NCI-H1417 treated with DMSO at 0.1 percent for 48 hours (cell line): ENCODE results near the gene ENTREP1.
"Not testable (repeated sequence)": the region's sequence is repeated elsewhere in the genome, so short reads cannot be mapped to it uniquely, and the experiment has no call there.

Source experiments
- DNase-seq: peaks from one replicate; lab custom pipeline; 2025; lab: John Stamatoyannopoulos, UW

Gene ENTREP1, protein sequence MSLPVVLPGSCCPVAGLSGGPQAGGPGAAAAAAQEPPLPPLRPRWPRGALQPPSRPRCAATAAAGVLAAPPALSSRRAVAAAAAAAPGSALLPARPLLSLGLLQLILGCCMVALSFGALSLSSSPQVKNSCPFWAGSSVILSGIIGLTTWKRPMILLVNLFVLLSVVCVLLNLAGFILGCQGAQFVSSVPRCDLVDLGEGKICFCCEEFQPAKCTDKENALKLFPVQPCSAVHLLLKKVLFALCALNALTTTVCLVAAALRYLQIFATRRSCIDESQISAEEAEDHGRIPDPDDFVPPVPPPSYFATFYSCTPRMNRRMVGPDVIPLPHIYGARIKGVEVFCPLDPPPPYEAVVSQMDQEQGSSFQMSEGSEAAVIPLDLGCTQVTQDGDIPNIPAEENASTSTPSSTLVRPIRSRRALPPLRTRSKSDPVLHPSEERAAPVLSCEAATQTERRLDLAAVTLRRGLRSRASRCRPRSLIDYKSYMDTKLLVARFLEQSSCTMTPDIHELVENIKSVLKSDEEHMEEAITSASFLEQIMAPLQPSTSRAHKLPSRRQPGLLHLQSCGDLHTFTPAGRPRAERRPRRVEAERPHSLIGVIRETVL

GRCh38 chr9:69324549-69325401 is at the start of gene ENTREP1:
Gene ENTREP1, plus strand, starts transcription at chr9:69325215. Its CDS starts 95 bp downstream, at chr9:69325310.
- peak; percentile 27 for DNase-seq

DNA sequence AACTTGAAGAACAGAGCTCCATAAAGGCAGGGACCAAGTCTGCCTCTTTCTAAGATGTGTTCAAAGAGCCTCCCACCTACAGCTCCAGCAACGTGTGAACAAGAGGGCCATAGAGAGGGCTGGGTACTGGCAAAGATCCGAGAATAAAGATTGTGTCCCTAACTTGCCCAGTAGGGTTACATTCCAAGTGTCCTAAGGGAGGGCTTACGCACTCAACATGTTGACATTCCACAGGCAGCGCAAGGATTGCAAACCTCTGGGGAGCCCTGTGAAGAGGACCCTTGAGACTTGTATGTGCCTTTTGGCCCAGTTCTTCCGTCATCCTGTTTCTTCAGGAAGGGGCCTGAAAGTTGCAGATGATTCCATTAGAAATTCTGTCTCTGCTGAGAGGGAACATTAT is 48.2 kb upstream of the ENTREP1 start:
- no peak for DNase-seq

DNA sequence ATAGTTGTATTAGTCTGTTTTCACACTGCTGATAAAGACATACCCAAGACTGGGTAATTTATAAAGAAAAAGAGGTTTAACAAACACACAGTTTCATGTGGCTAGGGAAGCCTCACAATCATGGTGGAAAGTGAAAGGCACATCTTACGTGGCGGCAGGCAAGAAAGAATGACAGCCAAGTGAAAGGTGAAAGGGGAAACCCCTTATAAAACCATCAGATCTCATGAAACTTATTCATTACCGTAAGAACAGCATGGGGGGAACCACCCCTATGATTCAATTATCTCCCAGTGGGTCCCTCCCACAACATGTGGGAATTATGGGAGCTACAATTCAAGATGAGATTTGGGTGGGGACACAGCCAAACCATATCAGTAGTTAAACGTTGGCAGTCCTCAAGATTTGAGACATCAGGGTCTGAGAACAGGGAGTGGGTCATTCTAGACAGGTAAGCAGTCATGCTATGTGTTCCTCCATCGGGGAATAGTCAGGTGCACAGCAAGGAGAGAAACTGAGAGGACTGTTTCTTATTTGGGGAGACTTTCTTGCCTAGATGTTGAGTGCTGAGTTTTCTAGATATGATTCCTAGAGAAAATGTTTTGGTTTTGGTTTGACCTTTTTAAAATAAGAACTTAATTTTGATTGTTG is 45.8 kb upstream of the ENTREP1 start:
- DNase-seq = no peak

GRCh38 chr9:69279733-69280132 is 45.3 kb upstream of the ENTREP1 start:
- no peak for DNase-seq

DNA sequence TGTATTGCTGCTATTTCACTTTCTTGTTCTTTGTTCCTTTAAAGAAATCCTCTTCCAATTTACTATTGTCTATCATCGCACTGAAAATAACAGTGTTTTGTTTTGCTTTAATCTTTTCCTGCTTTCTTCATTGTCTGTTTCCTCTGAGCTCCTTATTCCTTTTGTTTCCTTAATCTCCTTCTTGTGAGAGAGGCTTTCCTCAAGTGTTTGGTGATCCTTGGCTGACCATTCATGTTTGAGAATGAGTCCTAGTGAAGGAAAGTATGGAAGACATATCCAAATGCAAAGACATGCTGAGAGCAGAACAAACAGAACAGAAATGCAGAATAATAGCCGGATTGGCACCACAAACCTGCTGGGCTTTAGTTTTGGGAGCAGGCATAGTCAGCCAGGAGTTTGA is 42.0 kb upstream of the ENTREP1 start:
- DNase-seq = no peak

DNA sequence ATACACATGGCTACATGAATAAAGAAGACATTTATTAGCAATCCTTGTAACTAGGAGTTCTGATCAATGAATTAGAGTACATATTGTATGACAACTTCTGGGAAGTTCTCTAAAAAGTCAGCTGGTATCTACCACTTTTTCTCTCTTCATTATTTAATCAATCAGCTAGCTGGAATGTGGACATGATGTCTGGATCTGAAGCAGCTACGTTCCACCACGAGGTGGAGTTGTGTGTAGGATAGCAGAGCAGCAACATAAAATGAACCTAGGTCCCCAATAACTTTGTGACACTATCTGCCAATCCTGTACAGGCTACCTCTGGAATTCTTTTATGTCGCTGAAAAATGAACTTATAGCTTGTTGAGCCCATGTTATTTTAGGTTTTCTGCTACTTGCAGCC is 32.9 kb upstream of the ENTREP1 start:
- DNase-seq = no peak

DNA sequence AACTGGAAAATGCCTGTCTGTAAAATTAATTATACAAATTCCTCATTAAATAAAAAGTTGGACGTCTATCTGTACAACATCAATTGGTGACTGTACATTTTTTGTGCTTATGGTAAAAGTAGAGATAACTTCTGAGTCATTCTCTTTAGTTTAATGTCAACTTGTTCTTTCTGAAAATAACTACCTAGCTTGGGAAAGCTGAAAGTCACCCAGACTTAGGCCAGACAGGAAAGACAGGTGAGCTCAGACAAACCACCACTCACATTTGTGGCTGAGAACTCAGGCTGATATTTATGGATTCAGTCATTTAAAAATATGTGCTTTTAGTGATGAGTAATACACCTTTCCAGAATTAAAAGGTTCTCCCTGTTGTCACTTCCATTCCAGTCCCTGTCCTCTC is 31.9 kb upstream of the ENTREP1 start:
- no peak for DNase-seq

DNA sequence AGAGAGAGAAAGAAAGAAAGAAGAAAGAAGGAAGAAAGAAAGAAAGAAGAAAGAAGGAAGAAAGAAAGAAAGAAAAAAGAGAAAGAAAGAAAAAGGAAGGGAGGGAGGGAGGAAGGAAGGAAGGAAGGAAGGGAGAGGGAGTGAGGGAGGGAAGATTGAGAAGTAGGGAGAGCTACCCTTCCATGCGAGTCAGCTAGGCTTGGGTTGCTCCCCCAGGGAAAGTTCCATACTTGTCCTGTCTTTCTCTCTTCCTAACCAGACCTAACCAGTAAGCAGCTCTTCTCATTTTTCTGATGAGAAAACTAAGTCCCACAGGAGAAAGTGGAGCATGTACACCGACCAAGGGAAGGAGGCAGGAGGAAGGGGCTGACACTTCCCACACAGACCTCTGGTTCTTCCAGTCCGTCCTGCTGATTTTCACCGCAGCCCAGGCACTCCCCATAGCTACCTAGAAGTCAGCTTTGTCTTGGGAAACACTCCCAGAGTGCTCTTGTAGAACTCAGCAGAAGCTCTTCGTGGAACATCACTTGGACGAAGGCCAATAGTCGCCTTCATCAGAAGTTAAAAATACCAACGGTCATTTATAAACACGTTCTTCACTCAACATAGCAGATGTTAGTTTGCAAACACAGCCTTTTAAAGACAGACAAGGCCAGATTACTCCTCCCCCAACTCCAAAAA is 29.0 kb upstream of the ENTREP1 start:
- DNase-seq = no peak

DNA sequence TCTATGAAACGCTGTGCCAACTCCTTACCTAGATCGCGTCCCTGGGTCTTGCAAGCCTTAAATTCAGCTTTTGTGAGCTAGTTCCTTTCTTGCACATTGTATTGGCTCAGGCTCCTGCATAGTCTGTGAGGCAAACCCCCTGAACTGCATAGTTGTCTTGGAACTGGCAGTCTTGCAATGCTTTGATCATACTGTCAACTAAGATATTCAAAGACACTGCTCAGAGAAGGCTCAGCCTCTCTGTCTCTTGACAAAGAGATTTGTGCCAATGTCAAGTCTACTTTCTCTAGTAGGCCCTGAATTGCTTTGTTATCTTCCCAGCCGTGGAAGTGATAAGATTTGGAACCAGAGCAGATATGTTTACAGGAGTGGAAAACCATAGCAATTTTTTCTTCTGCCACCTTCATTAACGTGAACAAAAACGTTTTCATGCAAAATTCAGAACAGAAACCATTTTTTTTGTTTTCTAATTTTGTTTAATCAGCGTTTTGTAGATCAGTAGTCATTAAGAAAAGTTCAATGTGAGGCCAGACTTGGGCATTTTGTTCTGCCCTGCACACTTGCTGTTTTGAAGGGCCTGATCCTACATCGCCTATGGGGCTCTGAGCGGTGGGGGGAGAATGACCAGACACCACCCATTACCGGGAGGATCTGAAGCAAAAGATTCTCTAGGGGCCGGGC is 27.6 kb upstream of the ENTREP1 start:
- DNase-seq = no peak

- no peak for DNase-seq
Measured at GRCh38 chr9:69299315-69299714, 25.7 kb upstream of the ENTREP1 start.

DNA sequence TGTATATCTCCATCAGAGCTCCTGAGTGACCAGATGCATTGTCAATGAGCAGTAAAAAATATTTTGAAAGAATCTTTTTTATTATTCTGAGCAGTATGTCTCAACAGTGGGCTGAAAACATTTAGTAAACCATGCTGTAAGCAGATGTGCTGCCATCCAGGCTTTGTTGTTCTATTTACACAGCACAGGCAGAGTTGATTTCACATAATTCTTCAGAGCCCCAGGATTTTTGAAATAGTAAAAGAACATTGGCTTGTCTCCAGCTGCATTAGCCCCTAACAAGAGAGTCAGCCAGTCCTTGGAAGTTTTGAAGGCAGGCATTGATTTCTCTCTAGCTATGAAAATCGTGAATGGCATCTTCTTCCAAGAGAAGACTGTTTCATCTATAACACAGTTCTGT is 25.2 kb upstream of the ENTREP1 start:
- DNase-seq = no peak

DNA sequence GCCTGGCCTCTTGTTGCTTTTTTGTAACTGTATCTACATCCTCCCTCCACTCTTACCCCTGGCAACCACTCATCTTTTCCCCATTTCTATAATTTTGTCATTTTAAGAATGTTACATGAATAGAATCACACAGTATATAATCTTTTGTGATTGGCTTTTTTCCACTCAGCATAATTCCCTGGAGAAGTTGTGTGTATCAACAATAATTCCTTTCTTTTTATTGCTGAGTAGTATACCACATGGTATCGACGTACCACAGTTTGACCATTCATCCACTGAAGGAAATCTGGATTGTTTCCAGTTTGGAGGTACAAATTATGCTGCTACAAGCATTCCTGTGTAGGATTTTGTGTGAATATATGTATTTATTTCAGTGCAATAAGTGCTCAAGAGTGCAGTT is 21.7 kb upstream of the ENTREP1 start:
- DNase-seq = no peak

DNA sequence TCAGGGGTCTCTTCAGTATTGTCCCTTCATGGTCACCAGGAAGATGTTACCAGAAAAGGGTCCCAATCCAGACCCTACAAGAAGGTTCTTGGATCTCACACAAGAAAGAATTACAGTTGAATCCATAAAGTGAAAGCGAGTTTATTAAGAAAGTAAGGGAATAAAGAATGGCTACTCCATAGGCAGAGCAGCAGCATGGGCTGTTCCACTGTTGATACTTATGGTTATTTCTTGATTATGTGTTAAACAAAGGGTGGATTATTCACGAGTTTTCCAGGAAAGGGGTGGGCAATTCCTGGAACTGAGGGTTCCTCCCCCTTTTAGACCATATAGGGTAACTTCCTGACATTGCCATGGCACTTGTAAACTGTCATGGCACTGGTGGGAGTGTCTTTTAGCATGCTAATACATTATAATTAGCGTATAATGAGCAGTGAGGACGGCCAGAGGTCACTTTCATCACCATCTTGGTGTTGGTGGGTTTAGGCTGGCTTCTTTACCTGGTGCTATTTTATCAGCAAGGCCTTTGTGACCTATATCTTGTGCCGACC is 18.0 kb upstream of the ENTREP1 start:
- not testable (repeated sequence) for DNase-seq

GRCh38 chr9:69307446-69308205 is 17.4 kb upstream of the ENTREP1 start:
- DNase-seq = no peak

DNA sequence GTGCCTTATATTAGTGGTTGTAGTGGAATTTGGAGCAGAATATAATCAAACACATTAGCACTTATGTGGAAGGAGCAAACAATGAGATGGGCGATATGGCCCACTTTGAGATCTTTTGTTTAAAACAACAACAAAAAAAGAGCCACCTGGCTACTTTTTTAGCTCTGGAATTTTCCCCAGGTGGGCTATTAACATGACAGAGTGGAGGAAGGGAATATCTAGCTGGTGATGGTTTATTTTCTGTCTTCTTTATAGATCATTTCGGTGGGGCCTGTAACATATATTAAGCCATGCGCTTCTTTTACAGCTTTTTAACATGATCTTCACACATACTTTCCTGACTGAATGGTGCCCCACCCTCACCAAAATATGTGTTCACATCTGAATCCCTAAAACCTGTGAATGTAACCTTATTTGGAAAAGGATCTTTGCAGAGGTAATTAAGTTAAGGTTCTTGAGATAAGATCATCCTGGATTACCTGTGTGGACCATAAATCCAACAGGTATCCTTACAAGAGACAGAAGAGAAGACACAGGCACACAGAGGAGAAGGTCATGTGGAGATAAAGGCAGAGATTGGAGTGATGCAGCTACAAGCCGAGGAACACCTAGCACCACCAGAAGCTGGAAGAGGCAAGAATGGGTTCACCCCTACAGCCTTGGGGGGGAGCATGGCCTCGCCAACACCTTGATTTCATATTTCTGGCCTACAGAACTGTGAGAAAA is 16.6 kb upstream of the ENTREP1 start:
- DNase-seq = no peak

- no peak for DNase-seq
Measured at GRCh38 chr9:69313175-69313574, 11.8 kb upstream of the ENTREP1 start.

DNA sequence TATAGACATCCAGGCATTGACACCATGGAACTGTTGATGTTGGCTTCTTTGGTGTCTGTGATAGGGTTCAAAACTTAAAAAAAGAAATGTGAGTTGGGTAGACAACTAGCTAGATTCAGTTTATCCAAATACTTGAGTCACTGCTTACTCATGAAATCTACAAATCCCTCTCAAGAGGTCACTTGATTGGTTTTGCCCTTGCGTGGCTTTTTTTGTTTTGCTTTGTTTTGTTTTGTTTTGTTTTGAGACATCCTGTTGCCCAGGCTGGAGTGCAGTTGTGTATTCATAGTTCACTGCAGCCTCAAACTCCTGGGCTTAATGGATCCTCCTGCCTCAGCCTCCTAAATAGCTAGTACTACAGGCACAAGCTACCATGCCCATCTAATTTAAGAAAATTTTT is 10.5 kb upstream of the ENTREP1 start:
- no peak for DNase-seq

- DNase-seq = no peak
Measured at GRCh38 chr9:69317081-69317480, 7.9 kb upstream of the ENTREP1 start.

DNA sequence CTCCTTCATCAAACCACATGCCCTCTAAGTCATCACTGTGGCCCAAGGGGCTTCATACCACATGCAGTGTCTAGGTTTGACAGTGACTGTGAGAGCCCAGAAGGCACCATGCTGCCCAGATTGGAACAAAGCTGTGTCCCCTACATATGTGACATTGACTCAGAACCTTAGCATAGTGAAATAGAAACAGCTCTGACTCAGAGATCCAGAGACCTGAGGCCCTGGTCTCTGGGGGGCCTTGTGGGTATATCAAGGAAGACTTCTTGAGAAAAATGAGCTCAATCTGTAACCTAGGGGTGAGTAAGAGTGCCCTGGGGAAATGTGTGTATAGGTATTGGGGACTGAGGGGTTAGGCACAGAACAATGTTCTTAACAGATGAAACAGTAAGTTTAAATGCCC is 7.1 kb upstream of the ENTREP1 start:
- DNase-seq = no peak
